Measurements from ENCODE around the gene SCP2. TPM values are rescaled to one million over a fixed set of nuclear protein-coding genes. Genes with fewer than 3 reads are reported as not detected.

SCP2 gene
- total and polyA plus RNA-seq, 8 donors = 45.7 to 110 (median 70.4) TPM

- H3K4me1 ChIP-seq = peaks cover 0 to 9% (median 0%) of the 10 kb centered on the region in 3 donors
- intact Hi-C loops (cut with DNase I) = no loop called here
- peak overlapping the region in 2 of 4 donors; percentile 8 to 47 for H3K27ac ChIP-seq
Observed at GRCh38 chr1:53014791-53015507, 87.9 kb downstream of the SCP2 start.

GRCh38 chr1:53015508-53015860 is 88.4 kb downstream of the SCP2 start:
- ATAC-seq = no peak
- intact Hi-C loops (cut with DNase I) = no loop called here
- WGBS, 2 donors = 6 to 8% methylated on average over 3 of the region's 3 CpGs
- no peak for FAIRE-seq
- H3K27ac ChIP-seq = no peak overlapping the region
- TF ChIP-seq CTCF (IDR thresholded peaks at IDR 0.05) = no peak
- H3K4me1 ChIP-seq = peaks cover 0 to 9% (median 0%) of the 10 kb centered on the region in 3 donors
- H3K36me3 ChIP-seq = no peaks in the 10 kb centered on the region
- no peaks in the 10 kb centered on the region for H3K9me3 ChIP-seq
- H3K4me3 ChIP-seq = peak overlapping the region; percentile 35 to 68 (median 52)
- no peaks in the 10 kb centered on the region for H3K27me3 ChIP-seq
- DNase-seq = no peak

More at GRCh38 chr1:53014791-53015507, 87.9 kb downstream of the SCP2 start:
- WGBS, 2 donors = 1 to 2% methylated on average over 9 of the region's 9 CpGs
- ATAC-seq = peak; percentile 100
- DNase-seq = peak; percentile 58 to 87 (median 81)
- TF ChIP-seq CTCF (IDR thresholded peaks at IDR 0.05) = no peak
- H3K9me3 ChIP-seq = no peaks in the 10 kb centered on the region
- peak overlapping the region; percentile 35 to 68 (median 52) for H3K4me3 ChIP-seq
- no peaks in the 10 kb centered on the region for H3K36me3 ChIP-seq
- H3K27me3 ChIP-seq = no peaks in the 10 kb centered on the region
- peak; percentile 89 for FAIRE-seq

GRCh38 chr1:53016705-53017104 is 89.6 kb downstream of the SCP2 start:
- Histone ChIP-seq H3K9me3 (no peaks in the 10 kb centered on the region), H3K36me3 (no peaks in the 10 kb centered on the region), H3K27me3 (no peaks in the 10 kb centered on the region), H3K4me3 (no peak overlapping the region), H3K4me1 (peaks cover 0 to 9% (median 0%) of the 10 kb centered on the region in 3 donors), H3K27ac (no peak overlapping the region)
- intact Hi-C loops (cut with DNase I) = no loop called here
- ATAC-seq (no peak), DNase-seq (no peak), FAIRE-seq (no peak)
- WGBS, 2 donors = 97% methylated on average over 1 of the region's 1 CpG
- TF ChIP-seq CTCF (IDR thresholded peaks at IDR 0.05) = no peak

- no peak overlapping the region for H3K27ac ChIP-seq
- intact Hi-C loops (cut with DNase I) = no loop called here
- TF ChIP-seq CTCF (IDR thresholded peaks at IDR 0.05) = no peak
- ATAC-seq (no peak), FAIRE-seq (no peak), DNase-seq (no peak)
- H3K9me3 ChIP-seq = no peaks in the 10 kb centered on the region
- H3K36me3 ChIP-seq = no peaks in the 10 kb centered on the region
- no peak overlapping the region for H3K4me3 ChIP-seq
- H3K4me1 ChIP-seq = peaks cover 0 to 12% (median 5%) of the 10 kb centered on the region in 3 donors
- no peaks in the 10 kb centered on the region for H3K27me3 ChIP-seq
- WGBS, 2 donors = 85 to 86% methylated on average over 5 of the region's 5 CpGs
Observed at GRCh38 chr1:53020588-53020987, 93.5 kb downstream of the SCP2 start.

GRCh38 chr1:53022179-53022578 is 95.1 kb downstream of the SCP2 start:
- no peak for TF ChIP-seq CTCF (IDR thresholded peaks at IDR 0.05)
- Histone ChIP-seq H3K9me3 (no peaks in the 10 kb centered on the region), H3K4me3 (no peak overlapping the region), H3K36me3 (no peaks in the 10 kb centered on the region), H3K27me3 (no peaks in the 10 kb centered on the region), H3K4me1 (peaks cover 0 to 5% (median 4%) of the 10 kb centered on the region in 3 donors), H3K27ac (no peak overlapping the region)
- intact Hi-C loops (cut with DNase I) = no loop called here
- ATAC-seq = no peak
- 92 to 96% methylated on average over 1 of the region's 1 CpG for WGBS, 2 donors
- DNase-seq = no peak
- no peak for FAIRE-seq

Data from pancreas (tissue), 10 donors.